Ishikawa (cell line): Measurements from ENCODE around the gene RHOC.

ENCODE experiments used
- CEBPB ChIP-seq: IDR thresholded peaks from 2 replicates; pipeline ENCODE4 v1.6.1; 2012
- MAX ChIP-seq: IDR thresholded peaks from 2 replicates; pipeline ENCODE4 v1.6.1; 2012
- RAD21 ChIP-seq: IDR thresholded peaks from 2 replicates; pipeline ENCODE4 v1.6.1; 2012; ENCODE audit warnings: low read depth
- REST ChIP-seq: IDR thresholded peaks from 2 replicates; pipeline ENCODE4 v1.6.1; 2012; ENCODE audit warnings: low read depth, mild to moderate bottlenecking
- TCF12 ChIP-seq: IDR thresholded peaks from 2 replicates; pipeline ENCODE4 v1.6.1; 2012; ENCODE audit warnings: low read depth
- YY1 ChIP-seq: IDR thresholded peaks from 2 replicates; pipeline ENCODE4 v1.6.1; 2012; ENCODE audit warnings: low read depth

GRCh38 chr1:112696578-112697314, 10.2 kb downstream of the RHOC start:
- no peak for TF ChIP-seq RAD21
- TF ChIP-seq TCF12 = no peak
- no peak for TF ChIP-seq MAX
- TF ChIP-seq REST = no peak
- no peak for TF ChIP-seq YY1
- no peak for TF ChIP-seq CEBPB
